NCI-H748 (cell line): ENCODE data around the gene KLF7.
"Not testable (repeated sequence)": the region's sequence is repeated elsewhere in the genome, so short reads cannot be mapped to it uniquely, and the experiment has no call there.

Experiments used
- DNase-seq: peaks from one replicate; lab custom pipeline; 2025; ENCODE audit not compliant: unreplicated experiment; lab: John Stamatoyannopoulos, UW

The KLF7 gene

DNA sequence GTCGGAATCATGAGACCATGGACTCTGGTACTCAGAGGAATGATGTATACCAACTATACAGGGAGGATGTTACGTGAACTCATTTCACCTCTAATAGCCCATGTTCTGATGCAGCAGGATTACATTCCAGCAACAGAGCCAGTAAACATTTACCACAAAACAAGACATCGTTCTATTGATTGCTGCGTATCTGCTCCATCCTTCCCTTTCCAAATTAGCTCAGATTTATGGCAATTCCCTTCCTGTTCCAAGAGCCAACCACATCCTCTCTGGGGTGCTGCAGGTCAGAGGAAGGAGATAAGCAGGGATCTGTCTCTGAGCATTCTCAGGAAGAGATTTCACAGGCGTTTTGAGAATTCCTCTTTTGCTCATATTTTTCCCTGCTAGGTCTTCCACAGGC is 98.3 kb downstream of the KLF7 start:
- DNase-seq: no peak

DNA sequence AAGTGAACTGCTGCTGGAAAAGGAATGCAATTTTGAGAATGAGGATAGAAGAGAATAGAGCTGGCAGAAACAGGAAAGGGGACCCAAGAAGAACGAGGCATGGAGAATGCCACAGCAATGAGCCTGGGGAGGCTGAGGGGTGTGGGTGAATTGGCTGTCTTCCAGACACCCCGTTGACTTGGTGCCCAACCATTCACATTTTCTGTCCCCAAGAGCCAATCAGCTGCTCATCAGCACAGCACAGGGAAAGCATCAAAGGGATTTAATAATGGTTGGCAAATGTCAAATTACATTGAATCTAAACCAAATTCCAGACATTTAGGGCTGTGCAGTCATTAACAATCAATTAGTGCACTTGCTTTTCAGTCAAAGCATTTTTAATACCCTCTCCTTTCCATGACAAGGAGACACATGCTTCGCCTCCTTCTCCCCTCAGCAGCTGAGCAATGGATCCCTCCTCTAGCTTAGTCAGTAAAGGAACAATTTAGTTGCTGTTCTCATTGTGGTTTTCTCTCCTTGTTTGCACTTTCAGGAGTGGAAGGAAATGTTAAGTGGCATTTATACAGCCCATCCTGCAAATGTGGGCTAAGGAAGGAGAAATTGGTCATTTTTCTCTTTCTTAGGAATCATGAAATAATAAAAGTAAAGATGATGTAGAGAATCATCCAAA is 98.8 kb downstream of the KLF7 start:
- peak; percentile 31 for DNase-seq

DNA sequence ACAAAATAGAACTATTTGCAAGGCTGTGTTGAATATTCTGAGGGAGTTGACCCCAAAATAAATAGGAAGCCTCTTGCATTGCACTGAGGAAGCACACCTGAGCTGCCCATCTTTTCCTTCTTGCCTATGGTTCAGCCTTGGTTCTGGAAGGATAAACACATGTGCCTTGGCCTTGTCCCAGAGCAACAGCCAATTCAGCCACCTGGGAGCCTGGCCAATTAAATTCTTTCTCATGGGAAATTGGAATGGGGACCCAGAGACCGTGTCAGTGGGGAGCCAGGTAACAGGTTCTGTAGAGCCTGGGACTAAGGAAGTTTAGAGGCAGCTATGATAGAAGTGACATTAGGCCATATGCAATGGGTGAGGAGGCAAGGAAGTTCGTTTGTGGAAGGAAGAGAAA is 99.6 kb downstream of the KLF7 start:
- no peak for DNase-seq

DNA sequence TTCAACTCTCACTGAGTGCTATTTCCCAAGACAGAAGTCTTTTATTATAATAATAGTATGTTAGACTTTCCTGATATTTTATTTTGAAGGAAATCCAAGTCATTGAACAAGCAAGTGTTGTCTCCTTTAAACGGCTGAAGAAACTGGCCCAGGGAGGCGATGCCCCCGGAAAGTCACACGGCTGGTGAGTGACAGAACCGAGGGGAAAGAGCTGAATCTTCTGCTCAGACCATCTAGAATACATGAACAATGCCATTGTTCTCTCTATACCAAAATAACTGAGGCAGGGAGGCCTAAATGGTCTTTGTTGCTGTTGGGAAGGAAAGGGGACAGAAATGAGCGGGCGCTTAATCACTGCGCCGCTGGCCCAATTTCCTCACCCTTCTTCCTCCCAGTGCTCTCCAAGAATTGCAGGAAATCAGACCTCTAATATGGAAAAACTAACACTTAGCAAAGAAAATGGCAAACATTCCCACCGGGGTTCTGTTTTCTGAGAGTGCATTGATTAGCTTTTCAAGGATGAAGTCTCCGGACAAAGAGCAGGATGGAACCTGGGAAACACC is 101.5 kb downstream of the KLF7 start:
- no peak for DNase-seq

DNA sequence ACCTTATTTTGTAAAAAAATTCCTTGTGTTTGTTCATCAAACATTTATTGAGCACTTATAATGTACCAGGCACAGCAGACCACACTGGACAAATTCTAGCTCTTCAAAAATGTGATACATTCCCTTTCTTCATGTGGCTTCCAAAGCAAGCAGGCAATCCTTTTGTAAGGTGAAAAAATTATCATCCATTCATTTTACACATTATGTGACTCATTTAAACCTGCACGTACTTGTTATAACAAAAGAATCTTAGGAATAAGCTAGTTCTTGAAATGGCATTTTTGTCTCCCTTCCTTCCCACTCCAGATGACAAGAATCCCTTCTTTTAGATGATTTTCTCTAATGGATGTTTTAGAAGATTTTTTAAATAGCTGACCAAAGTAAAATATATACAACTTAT is 104.6 kb downstream of the KLF7 start:
- no peak for DNase-seq

DNA sequence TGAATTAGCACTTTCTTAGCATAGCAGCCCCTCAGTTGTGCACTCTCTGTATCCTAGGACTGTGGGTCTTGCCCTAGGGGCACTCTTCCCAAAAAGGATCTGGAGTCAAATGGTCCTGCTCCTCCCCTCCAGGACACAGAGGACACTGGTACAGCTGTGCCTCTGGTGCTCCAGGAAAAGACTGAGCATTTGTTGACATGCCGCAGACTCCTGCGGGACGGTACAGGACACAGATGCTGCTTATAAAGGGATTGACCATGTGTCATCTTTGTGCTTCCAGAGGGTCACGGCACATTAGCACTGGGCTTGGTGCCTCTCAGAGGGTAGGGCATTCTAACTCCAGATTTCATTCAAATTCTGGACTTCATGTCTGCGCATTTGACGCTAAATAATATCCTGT is 110.5 kb downstream of the KLF7 start:
- DNase-seq: no peak

DNA sequence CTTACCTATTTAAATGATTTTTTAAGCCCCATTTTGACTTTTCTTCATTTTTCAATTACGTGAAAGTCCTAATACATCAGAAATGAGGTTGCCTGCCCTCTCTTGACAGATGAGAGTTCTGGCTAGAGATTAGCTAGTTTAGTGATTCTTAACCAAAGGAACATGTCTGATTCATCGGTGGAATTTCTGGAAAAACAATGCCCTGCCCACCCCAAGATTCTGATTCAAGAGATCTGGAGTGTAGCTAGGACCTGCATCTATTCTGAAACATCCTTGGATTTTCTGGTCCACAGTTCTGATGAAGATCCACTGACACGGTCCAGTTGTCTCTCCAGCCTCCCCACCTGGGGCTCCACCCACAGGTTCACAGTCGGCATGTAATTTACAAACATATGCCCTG is 111.2 kb downstream of the KLF7 start:
- no peak for DNase-seq

DNA sequence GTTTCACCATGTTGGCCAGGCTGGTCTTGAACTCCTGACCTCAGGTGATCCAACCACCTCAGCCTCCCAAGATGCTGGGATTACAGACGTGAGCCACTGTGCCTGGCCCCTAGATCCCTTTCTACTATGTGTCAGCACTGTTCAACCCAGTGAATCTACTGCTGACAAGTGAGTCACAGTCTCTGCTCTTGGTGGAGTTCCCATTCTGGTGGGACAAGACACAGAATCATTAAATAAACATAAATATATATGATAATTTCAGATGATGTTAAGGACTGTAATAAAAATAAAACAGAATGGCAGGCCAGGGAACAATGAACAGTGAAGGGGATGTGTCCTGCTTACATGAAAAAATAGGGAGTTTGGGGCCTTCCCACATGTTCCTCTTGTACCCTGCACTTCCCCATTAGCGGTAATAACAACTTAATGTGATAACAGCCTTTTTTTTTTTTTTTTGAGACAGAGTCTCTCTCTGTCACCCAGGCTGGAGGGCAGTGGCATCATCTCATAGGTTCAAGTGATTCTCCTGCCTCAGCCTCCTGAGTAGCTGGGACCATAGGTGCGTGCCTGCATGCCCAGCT is 114.3 kb downstream of the KLF7 start:
- no peak for DNase-seq

DNA sequence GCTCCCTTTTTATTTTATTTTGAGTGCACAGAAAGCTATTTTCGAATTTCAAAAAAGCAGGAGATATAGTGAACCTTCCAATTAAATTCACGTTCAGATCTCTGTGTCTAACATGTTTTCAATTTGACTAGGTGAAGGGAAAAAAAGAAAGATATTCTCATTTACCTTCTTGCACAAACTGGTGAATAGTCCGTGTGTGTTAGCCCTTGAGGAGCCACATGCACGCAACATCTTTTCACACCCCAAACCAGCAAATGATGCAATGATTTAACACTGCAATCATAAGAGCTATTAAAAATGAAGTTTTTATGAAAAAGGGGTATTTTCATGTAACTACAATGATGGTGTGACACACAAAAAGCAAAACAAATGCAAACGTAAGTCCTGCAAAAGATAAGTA is 116.6 kb downstream of the KLF7 start:
- DNase-seq: no peak

DNA sequence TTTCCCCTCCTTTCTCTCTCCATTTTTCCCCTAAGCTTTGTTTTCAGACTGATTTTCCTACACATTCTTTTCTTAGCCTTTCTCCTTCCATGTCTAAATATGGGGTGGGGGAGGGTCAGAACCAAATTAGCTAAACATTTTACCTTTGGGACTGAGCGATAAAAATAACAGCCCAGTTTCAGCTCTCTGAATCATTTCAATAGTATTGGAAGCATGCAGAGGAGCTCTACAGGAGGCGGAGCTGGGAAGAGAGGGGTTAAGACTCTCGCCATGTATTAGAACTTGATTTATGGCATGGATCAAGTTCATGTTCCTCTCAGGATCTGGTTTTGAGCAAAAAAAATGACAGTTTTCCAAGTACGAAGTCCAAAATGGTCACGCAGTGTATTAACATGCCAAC is 117.3 kb downstream of the KLF7 start:
- no peak for DNase-seq

DNA sequence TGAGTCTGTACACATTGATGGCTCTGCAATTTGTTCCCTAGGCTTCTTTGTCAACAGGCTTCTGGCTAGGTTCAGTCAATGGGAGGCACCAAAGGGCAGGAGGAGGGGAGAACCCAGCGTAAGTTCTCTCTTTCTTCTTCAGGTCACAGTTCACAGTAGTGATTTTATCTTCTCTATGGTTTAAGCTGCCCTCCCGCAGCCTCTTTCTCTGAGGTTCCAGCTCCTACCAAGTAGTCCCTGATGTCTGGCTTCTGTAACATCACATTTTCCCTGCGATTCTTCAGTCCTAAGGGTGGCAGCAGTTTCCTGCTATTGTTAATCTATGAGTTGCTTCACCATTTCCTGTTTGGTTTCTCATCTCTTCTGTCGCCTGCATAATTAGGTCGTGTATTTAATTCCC is 119.0 kb downstream of the KLF7 start:
- peak; percentile 76 for DNase-seq

DNA sequence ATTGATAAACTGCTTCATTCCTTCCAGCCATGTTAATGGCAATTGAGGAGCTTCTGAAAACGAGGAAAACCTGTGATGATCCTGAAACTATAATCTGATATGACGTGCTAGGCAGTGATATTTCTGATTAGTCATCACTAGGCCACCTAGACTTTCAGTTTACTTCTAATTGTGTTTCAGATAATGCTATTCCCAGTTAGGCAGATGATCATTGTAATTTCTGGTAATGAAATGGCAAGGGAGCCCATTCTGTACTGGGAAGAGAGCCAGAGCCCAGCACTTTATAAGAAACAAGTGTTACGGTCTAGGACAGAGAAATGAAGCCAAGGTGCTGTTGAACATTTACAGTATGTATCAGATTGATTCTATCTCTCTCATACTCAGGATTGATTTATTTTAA is 120.2 kb downstream of the KLF7 start:
- no peak for DNase-seq

DNA sequence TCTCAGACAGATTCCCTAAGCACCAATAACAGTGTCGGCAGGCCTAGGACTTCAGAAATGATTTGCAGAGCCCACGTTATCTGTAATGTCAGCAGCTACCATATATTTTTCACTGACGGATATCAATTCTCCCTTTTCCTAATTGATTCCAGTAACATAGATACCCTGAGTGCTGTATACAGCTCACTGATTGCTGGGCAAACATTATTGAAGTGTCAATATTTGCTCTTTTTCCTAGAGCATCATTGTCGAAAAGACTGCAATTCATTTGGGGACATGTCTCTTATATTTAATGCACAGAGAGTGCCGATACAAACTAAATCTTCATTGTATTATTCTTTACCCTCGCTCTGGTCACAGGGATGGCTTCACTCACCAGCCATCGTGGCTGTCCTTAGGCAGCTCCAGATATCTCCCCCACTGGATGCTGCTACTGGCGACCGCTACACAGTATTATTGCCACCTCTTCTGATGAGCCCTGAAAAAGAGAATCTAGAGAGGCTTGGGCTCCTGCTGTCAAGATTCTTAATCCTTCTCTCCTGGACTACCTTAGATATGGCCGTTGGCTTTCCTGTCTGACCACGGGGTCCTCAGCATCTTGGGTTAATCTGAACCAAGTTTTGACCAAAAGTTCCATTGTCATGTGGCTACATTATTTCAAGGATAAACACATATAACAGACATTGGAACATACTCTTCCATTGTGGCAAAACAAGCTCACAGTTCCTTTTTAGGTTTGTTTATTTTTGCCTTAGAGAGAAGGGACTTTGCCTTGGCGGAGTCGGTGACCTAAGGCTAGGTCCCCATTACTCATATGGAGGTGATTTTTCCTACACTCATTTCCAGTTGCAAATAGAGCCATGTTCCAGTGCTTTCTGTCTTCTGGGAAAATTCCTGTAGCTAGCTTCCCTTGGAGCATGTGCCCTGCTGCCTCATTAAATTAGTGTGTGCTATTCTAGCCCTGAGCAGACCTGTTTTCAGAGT is 121.1 kb downstream of the KLF7 start:
- DNase-seq: peak; percentile 97

DNA sequence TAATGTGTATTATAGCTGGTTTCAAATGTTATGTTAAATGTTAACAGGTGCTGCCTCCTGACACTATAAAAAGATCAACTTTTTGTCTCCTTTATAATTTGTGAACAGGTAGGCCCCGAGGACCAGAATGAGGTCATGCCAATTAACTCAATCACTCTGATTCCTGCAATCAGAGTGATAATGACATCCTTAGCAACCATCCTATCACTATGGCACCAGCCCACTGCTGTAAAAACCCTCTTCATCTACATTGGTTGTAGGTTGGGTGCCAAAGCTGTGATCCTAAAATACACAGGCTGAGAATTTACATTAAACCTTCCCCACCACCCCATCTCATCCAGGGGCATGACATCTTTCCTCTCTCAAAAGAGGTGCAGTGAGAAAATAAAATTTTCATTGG is 122.9 kb downstream of the KLF7 start:
- peak; percentile 97 for DNase-seq

DNA sequence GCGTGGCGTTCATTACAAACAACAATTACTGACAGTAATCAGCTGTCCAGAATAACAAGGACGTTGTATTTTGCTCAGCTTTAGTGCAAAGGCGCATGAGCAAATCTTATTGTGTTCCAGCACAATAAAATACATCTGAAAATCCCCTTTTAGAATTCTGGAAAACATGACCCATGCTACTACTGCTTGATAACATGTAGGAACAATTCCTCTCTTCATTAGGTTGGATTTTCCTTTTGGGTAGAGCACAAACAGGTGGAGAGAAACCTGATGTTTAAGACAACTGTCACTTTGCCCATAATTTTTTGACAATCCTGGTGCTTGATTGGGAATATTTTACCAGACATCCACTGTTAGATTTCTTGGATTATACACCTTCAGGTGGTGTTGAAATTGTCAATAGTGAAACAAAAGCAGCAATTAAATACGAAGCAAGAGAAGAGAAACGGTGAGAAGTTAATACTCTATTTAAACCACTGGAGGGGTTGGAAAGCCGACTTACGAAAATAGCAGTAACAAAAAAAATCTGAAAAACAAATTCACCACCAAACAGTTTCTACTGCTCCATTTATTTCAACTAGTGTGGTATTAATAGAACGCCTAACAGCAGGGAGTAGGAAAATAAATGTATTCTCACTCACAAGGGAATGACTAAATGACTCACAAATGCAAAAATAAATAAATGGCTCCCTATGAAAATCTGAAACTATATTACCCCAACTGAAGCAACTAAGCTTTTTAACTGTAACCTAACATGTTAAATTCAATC is 123.8 kb downstream of the KLF7 start:
- DNase-seq: peak; percentile 53

DNA sequence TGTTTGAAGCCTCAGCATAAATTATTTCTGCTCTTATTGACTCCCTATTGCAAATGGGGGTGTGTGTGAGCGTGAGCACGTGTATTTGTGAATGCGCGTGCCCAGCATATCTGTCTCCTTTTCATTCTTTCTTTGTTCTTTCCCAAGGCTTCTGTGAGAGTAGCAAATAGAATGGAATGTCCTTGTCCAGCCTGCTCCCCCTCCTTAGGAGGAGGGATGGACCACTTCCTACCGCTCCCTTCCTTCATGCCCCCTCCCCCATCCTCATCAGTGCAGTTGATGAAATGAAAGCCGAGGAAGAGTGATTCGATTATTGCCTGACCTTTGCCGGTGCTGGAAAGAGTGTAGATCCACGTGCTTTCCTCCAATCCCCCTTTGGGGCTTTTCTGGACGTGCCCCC is 124.5 kb downstream of the KLF7 start:
- DNase-seq: peak; percentile 36

DNA sequence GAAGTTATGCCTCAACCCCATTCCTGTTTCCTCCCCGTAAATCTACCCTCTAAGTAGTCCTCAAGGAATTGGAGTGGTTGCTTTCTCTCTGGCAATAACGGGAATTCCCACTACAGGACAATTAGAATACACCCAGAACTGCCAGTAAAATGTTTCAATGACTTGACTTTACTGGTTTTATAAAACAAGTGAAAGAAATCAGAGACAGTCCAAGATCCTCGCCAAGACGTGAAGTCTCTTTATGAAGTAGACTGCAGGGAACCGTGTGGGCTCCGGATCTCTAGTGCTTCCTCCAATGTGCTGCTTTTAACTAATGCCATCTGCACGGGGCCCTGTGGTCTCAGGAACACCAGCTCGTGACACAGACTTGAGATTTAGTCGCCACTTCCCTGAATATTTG is 125.1 kb downstream of the KLF7 start:
- no peak for DNase-seq

DNA sequence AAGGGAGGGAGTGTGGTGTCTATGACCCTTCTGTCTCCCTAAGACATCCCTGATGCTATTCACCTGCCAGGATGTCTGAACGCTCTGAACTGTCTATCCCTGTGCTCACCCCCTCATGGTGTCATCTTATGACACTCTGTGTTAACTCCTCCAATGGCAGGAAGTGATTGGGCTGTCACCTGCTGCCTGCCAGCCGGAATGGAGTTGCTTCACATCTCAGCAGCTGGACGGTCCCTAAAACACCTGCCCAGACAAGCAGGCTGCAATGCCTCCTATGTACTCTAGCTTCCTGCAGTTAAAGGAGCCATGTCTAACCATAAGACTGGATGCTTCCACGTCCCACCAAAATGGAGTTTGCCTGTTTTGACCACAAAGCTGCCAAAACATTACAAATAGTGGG is 126.5 kb downstream of the KLF7 start:
- peak; percentile 71 for DNase-seq

DNA sequence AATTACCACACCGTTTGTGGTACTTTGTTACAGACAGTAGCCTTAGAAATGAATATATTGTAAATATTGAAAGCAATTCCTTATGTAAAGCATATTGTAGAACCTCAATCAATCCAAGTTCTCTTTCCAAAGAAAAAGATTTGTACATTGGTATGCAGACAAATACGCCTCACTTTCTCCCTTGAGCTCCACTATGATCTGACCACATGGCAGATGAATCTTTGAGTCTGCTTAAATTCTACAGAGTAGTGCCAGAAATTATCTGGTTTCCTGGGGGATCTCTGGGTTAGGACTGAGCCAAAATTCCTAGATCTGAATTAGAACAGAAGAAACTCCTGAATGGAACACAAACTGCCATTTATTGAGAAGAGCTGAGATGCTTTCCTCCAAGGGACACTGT is 127.4 kb downstream of the KLF7 start:
- no peak for DNase-seq

DNA sequence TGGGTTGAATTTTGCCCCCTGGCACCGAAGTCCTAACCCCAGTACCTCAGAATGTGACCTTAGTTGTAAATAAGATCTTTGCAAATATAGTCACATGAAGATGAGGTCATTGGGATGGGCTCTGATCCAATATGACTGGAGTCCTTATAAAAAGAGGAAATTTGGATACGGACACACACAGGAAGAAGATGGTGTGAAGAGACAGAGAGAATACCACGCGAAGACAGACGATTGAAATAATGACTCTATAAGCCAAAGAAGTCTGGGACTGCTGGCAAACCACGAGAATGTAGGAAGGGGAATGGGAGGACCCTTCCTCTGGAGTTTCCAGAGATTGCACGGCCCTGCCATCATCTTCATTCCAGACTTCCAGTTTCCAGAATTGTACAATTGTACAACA is 127.9 kb downstream of the KLF7 start:
- DNase-seq: no peak

DNA sequence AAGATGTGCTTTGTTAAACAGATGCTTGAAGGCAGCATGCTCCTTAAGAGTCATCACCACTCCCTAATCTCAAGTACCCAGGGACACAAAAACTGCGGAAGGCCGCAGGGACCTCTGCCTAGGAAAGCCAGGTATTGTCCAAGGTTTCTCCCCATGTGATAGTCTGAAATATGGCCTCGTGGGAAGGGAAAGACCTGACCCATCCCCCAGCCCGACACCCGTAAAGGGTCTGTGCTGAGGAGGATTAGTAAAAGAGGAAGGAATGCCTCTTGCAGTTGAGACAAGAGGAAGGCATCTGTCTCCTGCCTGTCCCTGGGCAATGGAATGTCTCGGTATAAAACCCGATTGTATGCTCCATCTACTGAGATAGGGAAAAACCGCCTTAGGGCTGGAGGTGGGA is 128.7 kb downstream of the KLF7 start:
- DNase-seq: not testable (repeated sequence)
